ENCODE data around the gene STAC.
"Not testable (repeated sequence)": the region's sequence is repeated elsewhere in the genome, so short reads cannot be mapped to it uniquely, and the experiment has no call there.

Gene STAC

DNA sequence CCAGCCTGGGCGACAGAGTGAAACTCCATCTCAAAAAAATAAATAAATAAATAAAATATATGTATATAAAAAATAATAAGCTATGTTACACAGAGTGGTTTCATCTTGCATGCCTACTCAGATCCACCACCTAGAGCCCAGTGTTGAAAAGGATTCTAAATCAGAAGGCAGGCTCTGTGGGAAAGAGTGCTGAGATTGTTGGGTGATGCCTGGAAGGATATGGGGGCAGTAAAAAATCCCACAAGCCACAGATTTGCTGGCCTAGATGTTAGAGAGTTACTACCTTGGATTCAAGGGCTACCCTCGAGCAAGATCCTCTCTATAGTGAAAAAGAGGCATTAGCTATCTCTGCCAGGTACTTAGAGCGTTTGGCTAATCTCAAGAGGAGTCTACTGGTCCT is 144.3 kb downstream of the STAC start:
- no peak for DNase-seq

DNA sequence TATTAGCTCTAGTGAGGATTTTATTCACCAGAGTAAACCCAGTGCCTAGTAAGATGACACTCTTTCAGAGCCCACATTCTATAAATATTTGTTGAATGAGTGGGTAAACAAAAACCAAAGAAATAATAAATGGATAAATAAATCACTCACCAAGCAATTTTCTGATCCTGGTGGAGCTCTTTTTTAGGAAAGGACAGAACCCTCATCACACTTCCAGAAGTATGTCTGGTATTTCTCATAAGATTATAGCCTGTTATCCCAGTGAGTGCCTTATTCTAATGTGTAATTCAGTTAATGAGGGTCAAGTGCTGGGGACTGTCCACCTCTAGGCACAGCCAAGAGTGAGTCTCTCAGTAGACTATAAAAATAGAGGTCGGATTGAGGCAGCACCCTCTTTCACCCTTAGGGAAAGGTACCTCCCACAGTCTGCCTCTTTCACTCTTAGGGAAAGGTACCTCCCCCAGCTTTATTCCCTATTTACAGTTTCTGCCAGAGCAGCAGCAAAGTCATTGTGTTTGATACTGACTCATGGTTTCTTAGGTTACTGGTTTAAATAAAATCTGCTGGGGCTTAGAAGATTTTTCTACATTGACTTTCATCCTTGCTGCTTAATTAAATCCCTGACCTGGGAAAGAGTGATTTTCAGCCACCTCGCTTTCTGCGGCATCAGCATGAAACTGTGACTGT is 145.0 kb downstream of the STAC start:
- no peak for DNase-seq

DNA sequence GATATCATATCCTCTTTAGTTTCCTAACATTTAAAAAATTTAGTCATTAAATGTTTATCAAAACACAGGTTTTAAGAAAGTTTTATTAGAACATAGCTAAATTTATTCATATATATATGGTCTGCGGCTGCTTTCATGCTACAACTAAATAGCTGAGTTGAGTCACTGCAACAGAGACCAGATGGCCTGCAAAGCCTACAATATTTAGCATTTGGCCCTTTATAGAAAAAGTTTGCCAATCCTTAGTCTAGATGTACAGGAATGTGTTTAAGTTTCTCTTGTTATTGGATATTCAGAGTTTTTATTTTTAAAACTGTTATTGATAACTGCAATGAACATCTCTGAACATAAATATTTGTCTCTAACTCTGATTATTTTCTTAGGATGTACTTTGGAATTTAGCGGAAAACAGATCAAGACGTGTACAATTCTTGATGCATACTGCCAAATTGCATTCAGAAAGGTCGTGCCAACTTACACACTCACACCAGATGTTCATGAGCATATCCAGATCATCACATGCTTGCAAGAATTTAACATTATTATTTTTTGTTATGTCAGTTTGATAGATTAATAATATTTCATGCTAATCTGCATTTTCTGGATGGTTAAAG is 157.9 kb downstream of the STAC start:
- DNase-seq, result no peak

DNA sequence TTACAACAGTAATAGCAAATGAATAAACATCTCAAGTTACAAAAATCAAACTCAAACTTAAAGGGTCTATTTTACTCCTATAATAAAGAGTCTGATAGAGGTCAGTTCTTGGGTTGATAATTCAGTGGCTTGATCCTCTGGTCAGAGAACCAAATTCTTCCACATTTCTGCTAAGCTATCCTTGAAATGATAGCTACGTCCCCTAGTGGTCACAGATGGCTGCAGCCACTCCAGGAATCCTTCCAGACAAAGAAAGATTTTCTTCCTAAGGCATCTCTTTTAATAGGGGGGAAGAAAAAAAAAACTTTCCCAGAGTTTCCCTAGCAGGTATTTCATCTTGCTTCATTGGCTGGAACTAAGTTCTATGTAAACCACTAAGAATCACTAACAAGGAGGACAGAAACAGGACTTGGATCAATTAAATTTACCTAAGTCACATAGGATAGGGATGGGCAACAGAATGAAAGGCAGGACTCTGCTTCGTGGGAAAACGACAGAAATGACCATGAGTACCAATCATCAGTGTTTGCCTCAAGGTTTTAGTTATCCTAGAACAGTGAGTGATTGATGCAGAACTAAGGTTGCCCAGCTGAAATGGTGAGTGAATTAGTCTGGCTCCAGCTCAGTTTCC is 160.7 kb downstream of the STAC start:
- DNase-seq, result no peak

DNA sequence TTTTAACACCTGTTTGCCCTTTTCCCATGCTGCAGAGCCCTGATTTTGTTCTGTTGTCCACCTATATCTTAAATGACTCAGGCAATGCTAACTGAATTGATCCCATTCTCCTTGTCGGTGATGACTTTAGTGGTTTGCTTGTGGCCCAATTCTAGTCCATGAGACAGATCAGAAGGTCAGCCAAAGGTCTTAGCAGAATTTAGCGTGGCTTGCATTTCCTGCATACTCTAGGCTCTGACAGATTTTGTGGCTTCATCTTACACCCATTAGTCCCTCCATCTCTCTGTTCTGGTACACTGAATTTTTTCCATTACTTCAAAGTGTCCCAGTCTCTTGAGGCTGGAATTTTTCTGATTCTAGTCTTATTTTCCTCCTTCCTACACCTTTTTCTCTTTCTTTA is 161.9 kb downstream of the STAC start:
- DNase-seq, result no peak

DNA sequence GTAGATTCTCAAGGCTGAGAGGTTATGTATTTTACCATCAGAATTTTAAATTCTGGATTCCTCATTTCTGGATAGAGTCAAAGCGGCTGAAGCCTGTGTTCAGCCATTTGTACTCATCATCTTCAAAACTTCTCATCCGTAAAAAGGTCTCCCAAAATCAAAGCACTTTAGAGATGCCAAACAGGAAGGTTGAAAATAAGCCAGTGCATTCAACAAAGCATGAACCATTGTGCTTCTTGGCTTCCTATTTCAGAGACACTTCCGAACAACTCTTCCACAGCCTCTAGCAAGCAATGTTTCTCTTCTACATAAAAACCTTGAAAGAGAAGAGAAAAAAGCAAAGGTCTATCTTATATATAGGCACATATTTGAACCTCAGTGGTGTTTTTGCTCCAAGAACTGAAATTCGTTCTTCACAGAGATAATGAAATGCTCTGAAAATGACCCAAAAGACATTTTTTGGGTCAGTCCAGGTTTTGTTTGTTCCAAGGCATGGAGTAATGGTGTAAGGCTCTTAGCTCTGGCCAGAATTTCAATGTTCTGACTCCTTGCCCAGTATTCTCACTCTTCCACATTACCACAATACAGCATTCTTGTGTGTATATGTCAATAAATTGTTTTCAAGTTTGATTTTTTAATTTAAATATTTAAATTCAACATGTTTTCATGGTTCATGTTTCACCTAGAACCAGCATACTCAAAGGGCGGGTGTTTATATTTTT is 163.1 kb downstream of the STAC start:
- no peak for DNase-seq

DNA sequence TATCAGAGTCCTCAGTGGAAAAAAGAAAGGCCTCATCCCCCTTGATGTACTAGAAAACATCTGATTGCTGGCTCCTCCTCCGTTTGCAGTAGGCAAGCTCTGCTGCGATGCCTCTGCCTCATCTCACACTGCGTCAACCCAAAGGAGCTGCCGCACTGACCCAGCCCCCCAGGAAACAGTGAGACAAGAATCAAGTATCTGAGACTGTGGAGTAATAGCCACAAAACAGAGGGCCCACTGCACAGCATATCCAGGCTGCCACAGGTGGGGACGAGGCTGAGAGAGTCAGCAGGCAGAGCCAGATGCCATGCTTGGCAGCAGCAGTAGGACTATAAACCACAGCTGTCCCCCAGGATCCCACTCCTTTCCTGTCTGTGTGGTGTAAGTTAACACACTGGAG is 165.9 kb downstream of the STAC start:
- DNase-seq, result no peak

DNA sequence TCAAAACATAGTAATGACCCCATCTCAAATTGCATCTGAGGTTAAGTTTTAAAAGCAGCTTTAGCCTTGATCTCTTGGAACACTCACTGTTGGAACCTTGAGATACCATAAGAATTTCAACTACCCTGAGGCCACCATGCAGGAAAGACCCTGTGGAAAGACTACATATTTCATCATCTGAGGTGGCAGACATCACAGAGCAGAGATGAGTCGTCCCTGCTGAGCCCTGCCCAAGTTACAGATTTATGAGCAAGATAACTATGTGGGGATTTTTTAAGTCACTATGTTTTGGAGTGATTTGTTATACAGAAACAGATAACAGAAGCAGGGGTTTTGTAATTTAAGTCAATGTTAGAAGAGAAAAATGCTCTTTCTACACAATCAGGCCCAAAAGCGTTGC is 168.4 kb downstream of the STAC start:
- DNase-seq, result no peak

DNA sequence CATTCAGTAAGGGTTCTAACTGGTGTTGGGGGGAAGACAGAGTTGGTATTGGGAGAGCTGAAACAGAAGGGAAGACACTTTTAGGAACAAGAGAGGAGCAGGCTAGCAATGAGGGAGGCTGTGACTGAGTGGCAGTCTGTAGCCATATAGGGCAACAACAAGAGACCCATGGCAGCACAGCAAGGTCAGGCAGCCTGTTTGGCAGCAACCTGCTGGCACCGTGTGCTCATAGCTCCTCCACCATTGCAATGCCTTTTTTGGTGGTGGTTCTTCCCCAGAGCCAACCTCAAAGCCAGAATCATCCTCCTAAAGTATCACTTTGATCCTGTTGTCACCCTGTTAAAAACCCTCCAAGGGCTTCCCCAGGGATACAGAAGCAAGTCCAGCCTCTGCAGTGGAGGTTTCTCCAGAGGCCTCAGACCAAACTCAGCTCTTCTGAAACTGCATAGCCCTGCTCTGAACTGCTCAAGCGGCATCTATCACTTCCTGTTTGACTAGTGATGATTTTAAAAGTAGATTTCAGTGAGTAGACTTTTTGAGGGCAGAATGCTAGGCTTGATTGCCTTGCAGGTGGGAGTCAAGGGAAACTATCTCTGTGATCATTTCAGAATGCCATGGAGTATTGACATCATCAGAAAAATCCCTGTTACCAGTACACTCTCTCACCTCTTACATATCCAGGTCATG is 176.9 kb downstream of the STAC start:
- DNase-seq, result no peak

DNA sequence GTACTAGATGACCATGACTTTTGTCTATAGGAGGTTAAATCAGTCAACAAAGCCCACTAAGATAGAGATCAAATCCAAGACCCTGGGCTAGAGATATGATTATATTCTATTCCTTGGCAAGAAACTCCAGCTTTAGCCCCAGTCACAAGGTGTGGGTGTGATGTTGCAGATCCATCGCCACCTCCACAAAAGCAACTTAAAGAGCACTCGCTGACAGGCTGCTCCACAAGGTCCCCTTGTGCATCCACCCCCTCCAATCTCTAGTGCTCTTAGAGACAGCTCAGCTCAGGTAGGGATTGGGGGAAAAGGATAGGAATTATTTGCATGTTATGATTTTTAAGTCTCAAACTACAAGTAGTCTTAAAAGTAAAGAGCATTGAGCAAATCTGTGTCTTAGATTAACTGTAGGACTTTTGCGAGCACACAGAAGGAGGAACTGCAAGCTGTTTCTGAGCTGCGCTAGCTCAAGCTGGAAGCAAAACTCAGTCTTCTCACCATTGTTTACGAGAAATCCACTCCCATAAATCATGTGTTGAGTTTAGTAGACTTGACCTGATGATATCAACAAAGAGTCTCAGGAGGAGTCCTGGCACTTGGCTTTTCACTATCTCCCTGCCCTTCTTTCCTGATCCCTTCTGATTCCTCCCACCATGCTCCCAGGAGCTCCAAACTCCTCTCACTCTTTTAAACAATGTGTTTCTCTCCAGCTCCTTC is 177.6 kb downstream of the STAC start:
- no peak for DNase-seq

DNA sequence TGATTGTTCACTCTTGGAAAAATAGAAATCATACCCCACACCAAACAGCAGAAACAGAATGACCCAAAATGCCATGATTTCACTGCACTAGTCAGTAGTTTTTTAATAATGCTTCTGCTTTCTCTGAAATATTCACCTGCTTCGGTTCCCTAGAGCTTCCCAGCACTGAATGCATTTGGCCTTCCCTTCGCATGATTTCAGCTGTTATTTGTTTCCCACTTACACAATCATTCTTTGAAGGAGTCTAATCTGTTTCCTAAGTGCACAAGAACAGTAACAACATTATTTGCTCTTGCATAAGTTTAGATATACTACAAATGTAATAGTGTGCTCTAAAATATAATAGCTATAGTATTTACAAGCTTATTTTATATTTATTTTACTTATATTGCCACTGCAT is 178.7 kb downstream of the STAC start:
- DNase-seq, result no peak

DNA sequence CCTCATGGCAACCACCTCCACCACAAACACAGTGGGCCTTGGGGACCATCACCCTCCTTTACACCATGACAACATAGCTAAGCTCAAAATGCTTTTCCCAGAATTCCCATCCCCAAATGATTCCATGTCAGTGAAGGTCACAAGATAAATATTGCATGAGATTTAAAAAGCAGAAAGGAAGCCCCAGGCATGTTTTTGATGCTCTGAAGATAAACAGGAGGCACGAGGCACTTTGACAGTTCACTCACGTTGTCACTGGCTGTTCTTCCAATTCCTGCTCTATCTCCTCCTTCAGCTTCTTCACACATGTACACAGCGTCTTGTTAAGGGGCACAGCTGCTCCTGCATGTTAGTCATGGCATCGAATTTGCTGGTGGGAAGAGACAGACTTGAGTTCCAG is 180.4 kb downstream of the STAC start:
- DNase-seq, result no peak

DNA sequence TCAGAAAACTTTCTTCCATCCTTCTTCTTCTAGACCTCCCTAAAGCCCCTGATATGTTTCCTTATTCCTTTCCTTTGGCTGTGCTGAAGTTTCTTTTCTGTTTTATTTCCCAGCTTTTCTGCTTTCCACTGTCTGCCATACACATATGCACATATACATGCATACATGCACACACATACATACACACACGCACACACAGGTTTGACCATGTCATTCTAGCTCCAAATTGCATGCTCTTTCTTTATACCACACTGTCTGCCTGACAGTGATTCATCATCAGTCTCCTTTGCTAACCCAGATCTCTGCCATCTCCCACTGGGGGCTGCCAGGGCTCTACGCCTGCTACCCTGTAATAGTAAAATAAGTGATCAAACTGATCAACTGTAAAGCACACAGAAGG is 181.3 kb downstream of the STAC start:
- no peak for DNase-seq

DNA sequence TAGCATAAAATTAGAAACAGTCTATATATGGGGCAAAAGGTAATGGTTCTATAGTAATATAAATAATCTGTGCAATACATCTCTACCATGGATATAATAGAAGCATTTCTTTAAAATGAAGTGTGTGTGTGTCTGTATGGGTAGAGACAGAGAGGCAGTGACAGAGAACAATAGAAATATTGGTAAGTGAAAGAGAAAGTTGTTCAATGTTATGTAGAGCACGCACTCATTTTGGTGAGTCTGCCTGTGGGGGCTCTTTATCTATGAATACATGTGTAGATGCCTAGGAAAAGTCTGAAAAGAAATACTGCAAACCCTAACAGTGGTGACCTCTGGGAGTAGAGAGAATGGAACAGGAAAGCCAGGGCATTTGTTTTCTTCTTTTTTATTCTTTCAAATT is 182.6 kb downstream of the STAC start:
- no peak for DNase-seq

DNA sequence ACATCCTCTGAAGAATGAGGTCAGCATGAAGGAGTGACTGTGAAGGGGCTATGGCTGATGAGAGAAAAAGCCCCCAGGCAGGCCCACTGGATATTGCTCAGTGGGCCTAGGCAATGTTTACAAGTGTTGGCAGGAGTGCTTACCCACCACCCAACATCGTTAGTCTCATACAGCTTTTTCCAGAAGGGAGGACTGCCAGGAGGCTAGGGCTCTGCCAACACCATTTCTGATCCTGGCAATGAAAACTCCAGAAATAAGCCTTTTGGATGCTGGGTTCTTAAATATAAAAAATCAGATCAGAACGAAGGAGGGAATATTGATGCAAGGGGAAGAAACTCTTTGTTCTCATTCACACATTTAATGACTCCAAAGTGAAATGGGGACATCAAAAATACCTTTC is 194.9 kb downstream of the STAC start:
- no peak for DNase-seq

DNA sequence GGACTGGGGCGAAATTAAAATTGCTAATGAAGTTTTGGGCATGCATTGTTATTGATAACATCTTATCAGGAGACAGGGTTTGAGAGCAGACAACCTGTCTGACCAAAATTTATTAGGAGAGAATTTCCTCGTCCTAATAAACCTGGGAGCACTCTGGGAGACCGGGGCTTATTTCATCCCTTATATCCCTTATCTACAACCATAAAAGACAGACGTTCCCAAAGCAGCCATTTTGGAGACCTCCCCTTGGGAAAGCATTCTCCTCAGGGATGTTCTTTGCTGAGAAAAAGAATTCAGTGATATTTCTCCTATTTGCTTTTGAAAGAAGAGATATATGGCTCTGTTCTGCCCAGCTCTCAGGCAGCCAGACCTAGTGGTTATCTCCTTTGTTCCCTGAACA is 198.1 kb downstream of the STAC start:
- DNase-seq, result not testable (repeated sequence)

DNA sequence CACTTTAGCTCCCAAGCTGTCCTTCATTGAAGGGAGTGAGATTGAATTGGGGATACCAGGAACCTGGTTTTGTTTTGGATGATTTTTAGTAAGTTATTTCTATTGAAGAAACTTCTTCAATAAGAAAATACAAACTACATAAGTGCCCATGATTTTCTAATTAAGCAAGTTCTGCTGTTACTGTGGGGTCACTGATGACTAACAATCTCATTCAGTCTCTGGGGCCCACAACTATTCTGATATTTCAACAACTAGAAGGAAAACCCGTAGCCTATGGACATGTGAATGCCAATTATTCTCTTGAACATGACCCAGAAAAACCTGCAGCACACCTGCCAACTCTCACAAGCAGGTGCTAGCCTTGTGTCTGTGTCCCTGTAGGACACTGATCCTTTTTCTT is 199.4 kb downstream of the STAC start:
- no peak for DNase-seq

DNA sequence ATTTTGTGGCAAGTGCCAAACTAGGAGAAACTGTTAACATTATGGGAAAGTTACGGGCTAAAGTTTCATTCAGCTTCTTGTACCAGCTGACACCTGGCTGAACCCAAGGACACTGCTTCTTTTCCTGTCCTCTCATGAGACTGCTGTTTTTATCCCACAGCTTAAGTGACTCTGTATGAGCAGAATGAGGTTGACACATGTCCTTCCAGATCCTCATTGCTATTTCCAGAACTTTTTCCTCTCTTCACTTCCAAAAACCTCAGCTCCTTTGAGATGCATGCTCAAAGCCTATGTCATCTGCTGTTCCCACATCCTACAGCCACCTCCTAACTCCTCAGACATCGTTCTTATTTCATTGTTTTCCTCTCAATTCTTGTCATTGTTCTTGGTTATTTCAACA is 200.4 kb downstream of the STAC start:
- DNase-seq, result no peak

DNA sequence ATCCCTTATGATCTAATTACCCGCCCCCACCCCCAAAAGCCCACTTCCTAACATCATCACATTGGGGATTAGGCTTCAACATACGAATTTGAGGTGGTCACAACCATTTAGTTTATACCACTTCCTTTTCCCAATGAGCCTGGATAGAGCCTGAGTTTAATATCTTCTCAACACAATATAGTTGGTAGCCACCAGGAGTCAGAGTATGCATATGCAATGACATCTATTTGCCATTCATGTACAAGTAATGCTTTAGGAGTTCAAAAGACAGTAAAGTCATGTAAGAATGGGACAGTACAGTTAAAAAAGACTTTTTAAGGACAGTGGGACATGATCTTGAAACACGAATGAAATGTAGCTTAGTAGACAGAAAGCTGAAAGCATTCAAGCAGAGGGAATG is 211.7 kb downstream of the STAC start:
- no peak for DNase-seq

DNA sequence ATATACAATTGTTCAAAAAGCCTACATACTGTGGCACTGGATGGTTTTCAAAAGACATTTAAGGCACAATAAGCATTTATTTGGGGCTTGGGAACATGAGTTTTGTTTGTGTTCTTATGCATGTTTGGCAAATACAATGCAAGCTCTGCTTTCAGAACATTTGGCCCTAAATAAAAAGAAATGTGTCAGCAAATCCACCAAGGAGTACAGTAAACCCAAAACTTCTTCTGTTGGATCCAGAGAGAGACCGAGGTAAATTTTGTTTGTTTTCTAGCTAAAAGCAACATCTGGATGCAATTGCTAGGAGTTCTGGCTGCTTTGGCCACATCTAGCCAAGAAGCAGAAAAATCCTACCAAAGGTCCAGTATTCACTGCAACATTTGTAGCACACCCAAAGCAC is 215.2 kb downstream of the STAC start:
- DNase-seq, result no peak

DNA sequence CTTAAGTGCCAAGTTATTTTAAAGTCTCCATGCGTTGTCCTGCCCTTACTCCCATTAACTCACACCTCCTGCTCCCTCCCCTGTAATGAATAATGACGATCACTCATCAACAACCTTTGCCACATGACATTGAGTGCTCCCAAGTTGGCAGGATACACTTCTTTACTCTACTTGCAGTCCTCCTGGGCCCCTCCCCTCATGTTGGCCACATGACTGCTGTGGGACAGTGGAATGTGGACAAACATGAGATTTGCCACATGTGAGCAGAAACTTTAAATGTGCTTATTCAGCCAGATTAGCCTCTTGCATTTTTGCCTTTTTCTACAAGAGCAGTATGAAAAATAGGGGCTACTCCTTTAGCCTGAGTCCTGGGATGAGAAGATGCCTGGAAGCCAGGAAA is 216.1 kb downstream of the STAC start:
- DNase-seq, result no peak

DNA sequence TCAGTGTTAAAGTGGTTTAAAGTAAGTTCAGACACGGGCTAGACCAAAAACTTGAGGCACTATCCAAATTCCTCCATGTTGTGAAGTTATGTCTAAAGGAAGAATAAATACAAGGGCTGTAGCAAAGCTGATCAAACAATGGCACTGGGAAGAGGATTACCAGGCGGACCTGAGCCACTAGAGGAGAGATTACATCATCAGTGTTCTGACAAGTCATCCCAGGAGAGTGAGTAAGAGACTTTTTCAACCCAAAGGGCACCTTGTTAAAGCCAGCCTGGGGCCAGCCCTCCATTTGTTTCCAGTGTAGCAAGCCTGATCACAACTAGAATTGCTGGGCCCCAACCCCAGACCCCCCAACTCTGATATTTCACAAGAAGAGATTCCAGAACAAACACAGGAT is 217.1 kb downstream of the STAC start:
- DNase-seq, result no peak
